ENCODE data around the gene LTB. TPM values are rescaled to one million over a fixed set of nuclear protein-coding genes. Genes with fewer than 3 reads are reported as not detected.
"Not testable (repeated sequence)": the region's sequence is repeated elsewhere in the genome, so short reads cannot be mapped to it uniquely, and the experiment has no call there.

LTB gene
- total RNA-seq, 1 donor from 2014 or later: 0.86 TPM

- no peak for DNase-seq (ENCODE audit: low spot score)
- intact Hi-C loops (cut with DNase I): no loop called here
These were observed 31.9 kb upstream of the LTB start for GRCh38 chr6:31614075-31614619.

GRCh38 chr6:31610968-31611367 is 28.7 kb upstream of the LTB start:
- intact Hi-C loops (cut with DNase I): no loop called here
- no peak for DNase-seq (ENCODE audit: low spot score)

- intact Hi-C loops (cut with DNase I): no loop called here
- DNase-seq (ENCODE audit: low spot score): no peak
These were observed 27.5 kb upstream of the LTB start for GRCh38 chr6:31609519-31610406.

GRCh38 chr6:31607317-31607716 is 25.1 kb upstream of the LTB start:
- intact Hi-C loops (cut with DNase I): no loop called here
- DNase-seq (ENCODE audit: low spot score): no peak

DNA sequence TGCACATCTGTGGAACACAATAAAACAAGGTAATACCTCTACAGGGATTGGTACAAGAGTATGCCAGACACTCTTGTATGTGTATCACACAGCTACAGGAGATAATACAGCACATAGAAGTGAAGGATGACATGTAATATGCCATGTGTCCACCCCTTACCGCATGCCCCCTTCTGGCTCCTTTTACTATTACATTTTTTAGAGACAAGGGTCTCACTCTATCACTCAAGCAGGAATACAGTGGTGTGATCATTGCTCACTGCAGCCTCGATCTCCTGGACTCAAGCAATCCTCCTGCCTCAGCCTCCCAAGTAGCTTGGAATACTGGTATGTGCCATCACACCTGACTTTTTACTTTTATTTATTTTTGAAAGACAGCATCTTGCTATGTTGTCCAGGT is 14.8 kb upstream of the LTB start:
- no peak for DNase-seq (ENCODE audit: low spot score)
- intact Hi-C loops (cut with DNase I): loop anchor here (5.0 kb wide), 1 partner anchor 100 kb away; the partner anchor contains the start of gene MICB

- no peak for DNase-seq (ENCODE audit: low spot score)
- intact Hi-C loops (cut with DNase I): no loop called here
These were observed 10.2 kb upstream of the LTB start for GRCh38 chr6:31592396-31592771.

DNA sequence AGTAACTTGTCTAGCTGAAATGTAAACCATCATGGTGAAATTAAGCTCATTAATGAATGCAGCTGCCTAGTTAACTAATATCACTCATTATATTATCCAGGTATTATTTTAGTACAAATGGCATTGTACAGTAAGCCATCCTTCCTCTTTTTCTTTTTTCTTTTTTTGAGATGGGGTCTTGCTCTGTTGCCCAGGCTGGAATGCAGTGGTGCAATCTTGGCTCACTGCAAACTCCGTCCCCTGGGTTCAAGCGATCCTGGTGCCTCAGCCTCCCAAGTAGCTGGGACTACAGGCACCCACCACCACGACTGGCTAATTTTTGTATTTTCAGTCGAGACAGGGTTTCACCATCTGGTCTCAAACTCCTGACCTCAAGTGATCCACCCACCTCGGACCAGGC is 8.5 kb upstream of the LTB start:
- intact Hi-C loops (cut with DNase I); DNase-seq (ENCODE audit: low spot score): not testable (repeated sequence)

DNA sequence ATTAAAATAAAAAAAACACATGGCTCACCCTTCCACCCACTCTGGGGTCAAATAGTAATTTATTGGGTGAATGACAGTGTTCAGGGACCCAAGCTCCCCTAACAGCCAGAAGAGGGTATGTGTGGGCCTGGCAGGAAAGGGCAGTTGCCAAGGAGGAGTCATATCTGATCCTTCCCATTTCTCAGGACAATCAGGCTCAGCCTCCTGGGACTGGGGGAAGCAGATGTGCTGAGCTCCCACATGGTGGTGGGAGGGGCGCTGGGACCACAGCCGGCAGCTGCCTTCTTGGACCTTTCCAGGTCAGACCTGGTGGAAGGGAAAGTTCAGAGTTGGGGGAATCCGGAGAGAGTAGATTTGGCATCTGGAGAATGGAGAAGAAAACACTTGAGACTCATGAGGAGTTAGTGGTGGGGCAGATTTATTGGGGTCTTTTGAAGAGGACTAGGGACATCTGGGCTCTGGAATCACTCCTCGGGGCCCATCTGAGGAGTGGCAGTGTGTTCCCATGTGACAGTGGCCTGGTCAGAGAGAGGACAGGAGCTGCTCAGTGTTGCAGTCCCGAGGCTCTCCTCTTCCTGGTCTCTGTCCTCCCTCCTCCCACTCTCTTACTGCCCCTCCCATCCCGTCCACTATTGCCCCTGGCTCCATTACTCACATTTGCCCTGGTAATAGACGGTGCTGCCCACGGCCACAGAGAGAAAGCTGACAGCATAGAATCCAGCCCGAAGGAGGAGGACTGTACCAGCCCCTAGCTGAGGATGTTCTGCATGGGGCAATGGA is 6.8 kb upstream of the LTB start:
- no peak for DNase-seq (ENCODE audit: low spot score)
- intact Hi-C loops (cut with DNase I): no loop called here

GRCh38 chr6:31587791-31588777 is 5.9 kb upstream of the LTB start:
- no peak for DNase-seq (ENCODE audit: low spot score)
- intact Hi-C loops (cut with DNase I): no loop called here

- peak; percentile 83 for DNase-seq (ENCODE audit: low spot score)
- intact Hi-C loops (cut with DNase I): no loop called here
These were observed 4.5 kb upstream of the LTB start for GRCh38 chr6:31586599-31587281.

DNA sequence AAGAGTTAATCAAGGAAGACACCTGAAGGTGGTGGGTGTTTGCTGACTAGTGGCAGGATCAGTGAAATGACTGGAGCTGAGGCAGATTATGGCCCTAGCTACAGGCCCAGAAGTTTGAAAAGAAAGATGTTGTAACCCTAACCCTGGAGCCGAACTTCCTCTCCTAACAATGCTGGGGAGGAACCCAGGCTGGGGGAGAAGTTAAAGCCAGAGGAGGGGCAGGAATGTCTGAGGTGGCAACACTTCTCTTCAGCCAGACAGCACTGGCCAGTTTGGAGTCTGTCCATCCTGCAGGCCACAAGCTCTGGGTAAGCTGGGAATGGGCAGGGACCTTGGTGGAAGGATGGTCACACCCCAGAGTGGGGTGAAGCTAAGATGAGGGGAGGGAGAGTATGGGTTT is 3.8 kb upstream of the LTB start, which contains the start of gene LST1:
Gene LST1, plus strand, starts transcription at position 270 of the 400 bp plus-strand sequence. CDS start 1,023 bp downstream, outside the sequence.
- intact Hi-C loops (cut with DNase I): no loop called here
- DNase-seq (ENCODE audit: low spot score): no peak

GRCh38 chr6:31585491-31585890 is 3.3 kb upstream of the LTB start:
- intact Hi-C loops (cut with DNase I): no loop called here
- DNase-seq (ENCODE audit: low spot score): no peak

GRCh38 chr6:31581434-31582229 is 592 bp downstream of the LTB start:
- intact Hi-C loops (cut with DNase I): loop anchor here (2.0 to 5.0 kb wide), 2 partner anchors 17 to 34 kb away; partner anchors contain the start of genes ATP6V1G2 and NFKBIL1
- DNase-seq (ENCODE audit: low spot score): no peak

- intact Hi-C loops (cut with DNase I): loop anchor here (2.0 to 5.0 kb wide), 2 partner anchors 18 to 34 kb away; partner anchors contain the start of genes ATP6V1G2 and NFKBIL1
- peak; percentile 96 for DNase-seq (ENCODE audit: low spot score)
These were observed 1.3 kb downstream of the LTB start for GRCh38 chr6:31580807-31581433.

DNA sequence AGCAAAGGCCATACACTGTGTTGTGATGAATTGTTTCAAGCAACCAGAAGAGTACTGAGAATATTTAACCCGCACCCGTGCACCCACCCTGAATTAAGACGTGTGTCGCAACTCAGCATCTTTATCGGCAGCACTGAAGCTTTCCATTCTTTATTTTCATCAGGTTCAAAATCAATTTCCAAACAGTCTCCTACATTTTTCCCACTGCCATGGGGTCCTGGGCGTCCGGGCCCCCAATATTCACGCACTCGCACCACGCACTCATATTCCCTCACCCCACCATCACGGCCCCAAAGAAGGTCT is 1.8 kb downstream of the LTB start:
- DNase-seq (ENCODE audit: low spot score): no peak
- intact Hi-C loops (cut with DNase I): loop anchor here (2.0 to 5.0 kb wide), 2 partner anchors 18 to 33 kb away; partner anchors contain the start of genes ATP6V1G2 and NFKBIL1

DNA sequence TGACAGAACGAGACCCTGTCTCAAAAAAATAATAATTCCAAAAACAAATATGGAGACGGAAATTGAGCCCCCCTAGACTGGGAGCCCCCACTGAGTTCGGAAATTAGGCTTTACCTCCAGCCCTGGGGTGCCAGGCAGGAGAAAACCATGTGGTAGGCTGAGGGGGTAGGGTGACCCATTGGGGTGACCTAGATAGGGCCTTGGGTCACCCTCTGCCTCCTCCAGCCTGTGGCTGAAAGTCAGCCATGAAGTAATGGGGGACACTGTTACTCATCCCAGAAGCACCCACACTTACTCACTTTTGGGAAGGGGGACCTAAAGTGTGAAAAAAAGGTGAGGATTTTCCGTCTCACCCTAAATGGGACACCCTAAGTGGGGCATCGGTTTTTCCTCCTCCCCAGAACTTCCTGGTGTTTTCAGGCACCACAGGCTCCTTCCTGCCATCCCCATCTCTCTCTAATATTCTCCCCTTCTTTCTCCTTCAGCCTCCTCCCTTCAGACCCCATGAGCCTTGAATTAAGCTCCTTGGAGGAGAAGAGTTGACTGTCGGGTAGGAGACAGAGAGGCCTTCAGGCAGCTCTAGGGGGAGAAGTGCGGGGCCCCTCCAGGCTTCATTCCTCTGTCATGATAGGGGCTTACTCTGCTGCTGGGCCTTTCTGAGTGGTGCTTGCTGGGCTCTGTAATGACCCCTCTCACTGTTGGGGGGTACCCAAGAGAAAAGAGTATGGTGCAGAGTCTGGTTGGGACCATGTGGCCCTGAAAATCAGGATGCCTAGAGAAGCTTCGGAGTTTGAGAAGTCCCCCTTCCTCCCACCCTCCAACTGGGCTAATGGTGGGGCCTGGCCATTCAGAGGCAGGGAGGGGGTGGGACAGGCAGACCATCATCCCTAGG is 2.4 kb downstream of the LTB start:
- intact Hi-C loops (cut with DNase I): loop anchor here (2.0 to 5.0 kb wide), 2 partner anchors 19 to 32 kb away; partner anchors contain the start of genes ATP6V1G2 and NFKBIL1
- no peak for DNase-seq (ENCODE audit: low spot score)
